Caco-2 (cell line): ENCODE results near the gene FOXS1. TPM values are rescaled to one million over a fixed set of nuclear protein-coding genes. Genes with fewer than 3 reads are reported as not detected.

Experiments used
- BruUV-seq: library from RNA; stranded (reverse); fragments of 400-500 nt; replicated peaks from 2 replicates; lab custom pipeline; 2021; lab: Mats Ljungman, UMichigan
- CTCF ChIA-PET: fragments of 300-600 bp; sonication (Branson Sonifier 250); formaldehyde crosslinking; loops from one replicate; lab custom pipeline; 2022; ENCODE audit warnings: antibody characterized with exemption; lab: Charles Lee
- POLR2A ChIA-PET: fragments of 300-600 bp; sonication (Branson Sonifier 250); formaldehyde crosslinking; loops from one replicate; lab custom pipeline; 2022; ENCODE audit warnings: antibody characterized with exemption; lab: Charles Lee
- DNase-seq, 2 experiments: peaks; one replicate each; pipeline versions ENCODE4 v3.0.0 to v3.0.0-alpha.2; 2020 to 2022
- H3K27me3 ChIP-seq: replicated peaks from 2 replicates; pipeline ENCODE4 v1.6.0; 2011; ENCODE audit warnings: low read length; ENCODE audit not compliant: control insufficient read depth, insufficient read depth
- H3K36me3 ChIP-seq: 2 replicates; pipeline ENCODE4 v1.5.1; 2011; ENCODE audit warnings: low read length; ENCODE audit not compliant: control insufficient read depth, insufficient read depth
- H3K4me1 ChIP-seq: fragments of 250-450 bp; sonication (Bioruptor Pico); 2 replicates; pipeline ENCODE4 v1.5.1; 2020; ENCODE audit warnings: mild to moderate bottlenecking
- H3K4me3 ChIP-seq: 2 replicates; pipeline ENCODE4 v1.5.1; 2011; ENCODE audit warnings: low read depth, mild to moderate bottlenecking, control low read depth, low read length
- H3K9me3 ChIP-seq: fragments of 250-450 bp; sonication (Bioruptor Pico); 2 replicates; pipeline ENCODE4 v1.5.1; 2020; ENCODE audit warnings: mild to moderate bottlenecking, moderate library complexity
- H3K27ac Mint-ChIP-seq: one replicate; pipeline ENCODE4 v1.8.0; 2022; ENCODE audit warnings: mixed read lengths; ENCODE audit not compliant: unreplicated experiment
- H3K27me3 Mint-ChIP-seq: one replicate; pipeline ENCODE4 v1.8.0; 2022; ENCODE audit warnings: mixed read lengths; ENCODE audit not compliant: insufficient read depth, unreplicated experiment
- H3K36me3 Mint-ChIP-seq: one replicate; pipeline ENCODE4 v1.8.0; 2022; ENCODE audit warnings: mild to moderate bottlenecking, mixed read lengths; ENCODE audit not compliant: insufficient read depth, unreplicated experiment
- H3K4me1 Mint-ChIP-seq: one replicate; pipeline ENCODE4 v1.8.0; 2022; ENCODE audit warnings: low read depth, mixed read lengths; ENCODE audit not compliant: unreplicated experiment
- H3K4me3 Mint-ChIP-seq: one replicate; pipeline ENCODE4 v1.8.0; 2022; ENCODE audit warnings: mild to moderate bottlenecking, moderate library complexity, mixed read lengths; ENCODE audit not compliant: unreplicated experiment
- H3K9me3 Mint-ChIP-seq: one replicate; pipeline ENCODE4 v1.8.0; 2022; ENCODE audit warnings: mixed read lengths; ENCODE audit not compliant: unreplicated experiment
- intact Hi-C: fragments of 100-400 bp; cut with micrococcal nuclease; formaldehyde crosslinking; loops from one replicate; pipeline ENCODE4 v1.10.0; 2022; ENCODE audit not compliant: unreplicated experiment
- total RNA-seq: library from RNA; stranded (reverse); gene quantifications from 2 replicates; pipeline ENCODE4 v1.2.3, GENCODE V29; 2022
- TF ChIP-seq, protein P1 (sequence below), 2 experiments: fragments of 200-600 bp in 1 of 2; IDR thresholded peaks; 1 replicate in 1 of 2; 2 replicates in 1 of 2; pipeline versions ENCODE4 v1.5.1 to v1.8.0; 2011 to 2022; ENCODE audit warnings: antibody characterized with exemption in 1 of 2, control low read depth in 1 of 2, inconsistent platforms in 1 of 2, low read depth in 1 of 2, low read length in 1 of 2, mild to moderate bottlenecking in 1 of 2, moderate library complexity in 1 of 2; ENCODE audit not compliant: insufficient read depth in 1 of 2, severe bottlenecking in 1 of 2, unreplicated experiment in 1 of 2

The FOXS1 gene
- total RNA-seq, 1 experiment from 2014 or later: not detected

DNA sequence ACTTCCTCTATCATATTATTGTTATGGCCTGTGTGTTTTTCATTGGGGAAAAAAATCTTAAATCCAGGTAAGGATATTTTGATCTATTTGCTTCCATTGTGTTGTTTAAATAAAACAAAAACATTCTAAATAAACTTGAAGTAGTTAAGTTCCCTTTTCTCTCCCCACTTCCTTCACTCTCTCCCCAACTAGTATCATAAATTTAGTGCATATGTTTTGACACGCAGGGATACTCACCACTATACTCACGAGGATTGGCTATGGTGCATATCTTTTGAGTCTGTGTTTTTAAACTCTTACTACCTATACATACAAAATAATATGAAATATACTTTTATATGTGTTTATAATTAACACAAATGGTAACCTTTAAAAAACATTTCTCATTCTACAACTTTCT is 30.3 kb upstream of the FOXS1 start:
- Mint-ChIP-seq H3K4me3 (no peak overlapping the region), H3K36me3 (peaks cover 11% of the 10 kb centered on the region), H3K4me1 (peaks cover 7% of the 10 kb centered on the region), H3K27me3 (peaks cover 16% of the 10 kb centered on the region), H3K27ac (no peak overlapping the region), H3K9me3 (no peaks in the 10 kb centered on the region)
- no peak for DNase-seq
- no peaks in the 10 kb centered on the region for H3K36me3 ChIP-seq
- H3K4me1 ChIP-seq: peaks cover 5% of the 10 kb centered on the region
- TF ChIP-seq, protein P1, sequence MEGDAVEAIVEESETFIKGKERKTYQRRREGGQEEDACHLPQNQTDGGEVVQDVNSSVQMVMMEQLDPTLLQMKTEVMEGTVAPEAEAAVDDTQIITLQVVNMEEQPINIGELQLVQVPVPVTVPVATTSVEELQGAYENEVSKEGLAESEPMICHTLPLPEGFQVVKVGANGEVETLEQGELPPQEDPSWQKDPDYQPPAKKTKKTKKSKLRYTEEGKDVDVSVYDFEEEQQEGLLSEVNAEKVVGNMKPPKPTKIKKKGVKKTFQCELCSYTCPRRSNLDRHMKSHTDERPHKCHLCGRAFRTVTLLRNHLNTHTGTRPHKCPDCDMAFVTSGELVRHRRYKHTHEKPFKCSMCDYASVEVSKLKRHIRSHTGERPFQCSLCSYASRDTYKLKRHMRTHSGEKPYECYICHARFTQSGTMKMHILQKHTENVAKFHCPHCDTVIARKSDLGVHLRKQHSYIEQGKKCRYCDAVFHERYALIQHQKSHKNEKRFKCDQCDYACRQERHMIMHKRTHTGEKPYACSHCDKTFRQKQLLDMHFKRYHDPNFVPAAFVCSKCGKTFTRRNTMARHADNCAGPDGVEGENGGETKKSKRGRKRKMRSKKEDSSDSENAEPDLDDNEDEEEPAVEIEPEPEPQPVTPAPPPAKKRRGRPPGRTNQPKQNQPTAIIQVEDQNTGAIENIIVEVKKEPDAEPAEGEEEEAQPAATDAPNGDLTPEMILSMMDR (IDR thresholded peaks at IDR 0.05; ENCODE audit: insufficient read depth in 1 of 2, low read depth in 1 of 2, low read length in 1 of 2, severe bottlenecking in 1 of 2, unreplicated experiment in 1 of 2): no peak
- no TSS peak for BruUV-seq
- H3K27me3 ChIP-seq: no peaks in the 10 kb centered on the region
- H3K9me3 ChIP-seq: peaks cover 8% of the 10 kb centered on the region; the same call in 1 of the 2 replicates
- no peak overlapping the region for H3K4me3 ChIP-seq
- intact Hi-C loops: no loop called here
- ChIA-PET CTCF (no interaction called here), POLR2A (no interaction called here)

DNA sequence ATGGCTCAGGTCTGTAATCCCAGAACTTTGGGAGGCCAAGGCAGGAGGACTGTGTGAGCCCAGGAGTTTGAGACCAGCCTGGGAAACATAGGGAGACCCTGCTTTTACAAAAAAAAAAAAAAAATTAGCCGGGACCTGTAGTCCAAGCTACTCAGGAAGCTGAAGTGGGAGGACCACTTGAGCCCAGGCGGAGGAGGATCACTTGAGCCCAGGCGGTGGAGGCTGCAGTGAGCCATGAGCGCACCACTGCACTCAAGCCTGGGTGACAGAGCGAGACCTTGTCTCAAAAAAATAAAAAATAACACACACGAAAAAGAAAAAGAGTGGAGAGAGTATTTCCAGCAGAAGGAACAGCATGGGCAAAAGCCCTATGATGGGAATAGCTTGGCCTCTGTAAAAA is 27.0 kb upstream of the FOXS1 start:
- DNase-seq: no peak
- Histone ChIP-seq H3K9me3 (no peaks in the 10 kb centered on the region), H3K4me3 (no peak overlapping the region), H3K4me1 (peaks cover 15% of the 10 kb centered on the region), H3K27me3 (no peaks in the 10 kb centered on the region), H3K36me3 (no peaks in the 10 kb centered on the region)
- H3K9me3 Mint-ChIP-seq: no peaks in the 10 kb centered on the region
- no peaks in the 10 kb centered on the region for H3K36me3 Mint-ChIP-seq
- POLR2A ChIA-PET: interaction anchor here (0.7 kb wide), 1 partner anchor 604 kb away, joined by 3 read pairs; no protein-coding TSS in a partner anchor
- TF ChIP-seq, protein P1 (IDR thresholded peaks at IDR 0.05; ENCODE audit: insufficient read depth in 1 of 2, low read depth in 1 of 2, low read length in 1 of 2, severe bottlenecking in 1 of 2, unreplicated experiment in 1 of 2): no peak
- H3K27ac Mint-ChIP-seq: no peak overlapping the region
- no peak overlapping the region for H3K4me3 Mint-ChIP-seq
- no TSS peak for BruUV-seq
- H3K27me3 Mint-ChIP-seq: peaks cover 21% of the 10 kb centered on the region
- H3K4me1 Mint-ChIP-seq: peaks cover 15% of the 10 kb centered on the region
- intact Hi-C loops: no loop called here
- CTCF ChIA-PET: interaction anchor here (0.6 to 1.3 kb wide), 5 partner anchors 8 to 65 kb away, joined by 3 to 9 read pairs (median 4); no protein-coding TSS in a partner anchor

DNA sequence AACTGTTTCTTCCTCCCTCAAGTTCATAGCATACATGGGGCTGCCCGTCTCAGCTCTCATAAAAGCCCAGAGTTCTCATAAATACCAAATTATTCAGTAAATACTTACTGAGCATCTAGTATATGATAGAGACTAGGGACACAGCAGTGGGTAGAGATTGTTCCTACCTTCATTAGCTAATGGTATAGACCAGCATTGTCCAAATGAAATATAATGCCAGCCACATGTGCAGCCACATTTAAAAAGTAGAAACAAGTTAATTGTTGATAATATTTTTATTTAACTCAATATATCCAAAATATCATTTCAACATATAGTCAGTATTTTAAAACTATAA is 26.2 kb upstream of the FOXS1 start:
- BruUV-seq: no TSS peak
- intact Hi-C loops: no loop called here
- TF ChIP-seq, protein P1 (IDR thresholded peaks at IDR 0.05; ENCODE audit: insufficient read depth in 1 of 2, low read depth in 1 of 2, low read length in 1 of 2, severe bottlenecking in 1 of 2, unreplicated experiment in 1 of 2): no peak
- no peaks in the 10 kb centered on the region for H3K27me3 ChIP-seq
- no peaks in the 10 kb centered on the region for H3K9me3 Mint-ChIP-seq
- H3K4me1 Mint-ChIP-seq: peaks cover 15% of the 10 kb centered on the region
- H3K4me3 ChIP-seq: no peak overlapping the region
- H3K27me3 Mint-ChIP-seq: peaks cover 24% of the 10 kb centered on the region
- H3K36me3 Mint-ChIP-seq: no peaks in the 10 kb centered on the region
- POLR2A ChIA-PET: interaction anchor here (0.5 kb wide), 1 partner anchor 10 kb away, joined by 4 read pairs; no protein-coding TSS in a partner anchor
- no peak for DNase-seq
- H3K27ac Mint-ChIP-seq: no peak overlapping the region
- peaks cover 15% of the 10 kb centered on the region for H3K4me1 ChIP-seq
- CTCF ChIA-PET: interaction anchor here (0.9 to 2.2 kb wide), 4 partner anchors 19 to 109 kb away, joined by 3 to 8 read pairs (median 5); partner anchors contain the start of gene PDRG1
- no peaks in the 10 kb centered on the region for H3K36me3 ChIP-seq
- no peaks in the 10 kb centered on the region for H3K9me3 ChIP-seq
- no peak overlapping the region for H3K4me3 Mint-ChIP-seq
